Measurements from ENCODE around the gene SLC25A13. TPM values are rescaled to one million over a fixed set of nuclear protein-coding genes. Genes with fewer than 3 reads are reported as not detected.

The SLC25A13 gene
- total and polyA plus RNA-seq, 2 of the 8 experiments (the other 6 are each of a cell fraction or from before 2014, with no cell fraction given) = 30.8 to 85.4 TPM

DNA sequence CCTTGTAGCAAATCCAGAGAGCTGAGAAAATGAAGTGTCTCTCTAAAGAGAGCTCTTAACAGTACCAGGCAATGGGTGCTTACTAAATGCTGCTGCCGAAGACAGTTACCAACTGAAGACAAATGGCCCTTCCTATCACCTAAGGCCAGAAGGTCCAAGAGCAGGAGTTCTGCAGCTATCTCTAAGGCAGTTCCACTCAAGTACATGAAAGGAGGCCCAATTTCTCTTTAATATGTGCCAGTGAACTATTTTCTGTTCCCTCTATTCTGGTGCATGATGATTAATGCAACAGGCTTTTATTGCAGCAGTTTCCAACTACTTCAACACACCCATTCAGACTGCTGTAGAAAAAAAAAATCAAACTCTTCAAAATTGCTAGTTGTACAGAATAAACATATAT, 122.5 kb downstream of the SLC25A13 start:
- ChIA-PET POLR2A (ENCODE audit: partially characterized antibody) (no interaction called here), CTCF (ENCODE audit: partially characterized antibody) (no interaction called here)
- Histone ChIP-seq H2AFZ (ENCODE audit: low read length) (no peak overlapping the region), H3K27ac (ENCODE audit: low read depth, low read length) (no peak overlapping the region), H3K9ac (replicated peaks in 1 of 4; ENCODE audit: extremely low read depth in 1 of 4, low read depth in 3 of 4, low read length in 3 of 4) (no peak overlapping the region), H2BK15ac (ENCODE audit: low read length) (no peak overlapping the region), H4K20me1 (replicated peaks in 1 of 2; ENCODE audit: control insufficient read depth in 1 of 2, insufficient read depth in 2 of 2, low read length in 2 of 2) (peaks cover 5 to 9% of the 10 kb centered on the region in 2 experiments), H3K79me1 (ENCODE audit: low read depth, low read length) (no peaks in the 10 kb centered on the region; the same call in 1 of the 2 replicates), H3K79me2 (ENCODE audit: control insufficient read depth in 1 of 2, insufficient read depth in 2 of 2, low read length in 2 of 2) (no peaks in the 10 kb centered on the region), H3K23ac (ENCODE audit: insufficient read length) (no peak overlapping the region), H4K5ac (ENCODE audit: insufficient read length, low read depth, low read length) (no peak overlapping the region), H3K23me2 (ENCODE audit: low read depth, low read length) (no peaks in the 10 kb centered on the region), H3K9me3 (ENCODE audit: insufficient read depth in 2 of 2, low read depth in 1 of 2, low read length in 1 of 2) (no peaks in the 10 kb centered on the region), H4K91ac (replicated peaks; ENCODE audit: insufficient read length, low read length) (no peak overlapping the region), H3K4me2 (ENCODE audit: insufficient read depth in 1 of 2, low read depth in 2 of 2, low read length in 2 of 2) (no peak overlapping the region), H3K18ac (ENCODE audit: extremely low read depth, low read length) (no peak overlapping the region), H4K8ac (ENCODE audit: extremely low read depth, insufficient read depth, low read length) (no peak overlapping the region), H3K4ac (replicated peaks; ENCODE audit: insufficient read length, low read depth, low read length) (no peak overlapping the region), H3K27me3 (replicated peaks in 1 of 4; ENCODE audit: control insufficient read depth in 3 of 4, extremely low read depth in 1 of 4, insufficient read depth in 3 of 4, low read length in 3 of 4) (no peaks in the 10 kb centered on the region; a peak in 3 of 7 replicates), H2BK5ac (ENCODE audit: low read depth, low read length) (no peak overlapping the region), H3K4me3 (ENCODE audit: extremely low read depth in 1 of 4, insufficient read depth in 2 of 4, low read depth in 3 of 4, low read length in 4 of 4) (no peak overlapping the region), H3K36me3 (ENCODE audit: control insufficient read depth in 2 of 4, insufficient read depth in 4 of 4, low read length in 3 of 4) (no peaks in the 10 kb centered on the region), H3K14ac (ENCODE audit: insufficient read length) (no peak overlapping the region), H3K56ac (replicated peaks; ENCODE audit: insufficient read length, low read depth, low read length) (no peak overlapping the region), H3K4me1 (replicated peaks in 1 of 4; ENCODE audit: control insufficient read depth in 3 of 4, insufficient read depth in 4 of 4, low read length in 3 of 4) (peaks cover 0 to 3% (median 2%) of the 10 kb centered on the region in 4 experiments; a peak in 3 of 7 replicates), H2BK12ac (ENCODE audit: low read depth, low read length) (no peak overlapping the region), H2BK120ac (replicated peaks; ENCODE audit: low read depth, low read length) (no peak overlapping the region), H2BK20ac (ENCODE audit: low read length) (no peak overlapping the region), H2AK5ac (ENCODE audit: low read depth, low read length) (no peak overlapping the region)
- FAIRE-seq (no peak), DNase-seq (ENCODE audit: low read depth in 1 of 2, low spot score in 2 of 2) (no peak)
- TF ChIP-seq SP4 (IDR thresholded peaks at IDR 0.05; ENCODE audit: low read length) (no peak), RNF2 (IDR thresholded peaks at IDR 0.05; ENCODE audit: borderline replicate concordance, low read depth, low read length, missing control alignments, poor library complexity, severe bottlenecking) (no peak), BACH1 (IDR thresholded peaks at IDR 0.05; ENCODE audit: low read length) (no peak), GTF2F1 (IDR thresholded peaks at IDR 0.05; ENCODE audit: borderline replicate concordance, low read depth, low read length) (no peak)
- TF ChIP-seq, protein P1, sequence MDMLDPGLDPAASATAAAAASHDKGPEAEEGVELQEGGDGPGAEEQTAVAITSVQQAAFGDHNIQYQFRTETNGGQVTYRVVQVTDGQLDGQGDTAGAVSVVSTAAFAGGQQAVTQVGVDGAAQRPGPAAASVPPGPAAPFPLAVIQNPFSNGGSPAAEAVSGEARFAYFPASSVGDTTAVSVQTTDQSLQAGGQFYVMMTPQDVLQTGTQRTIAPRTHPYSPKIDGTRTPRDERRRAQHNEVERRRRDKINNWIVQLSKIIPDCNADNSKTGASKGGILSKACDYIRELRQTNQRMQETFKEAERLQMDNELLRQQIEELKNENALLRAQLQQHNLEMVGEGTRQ (IDR thresholded peaks at IDR 0.05; ENCODE audit: low read length) = no peak
- WGBS, 2 experiments (ENCODE audit: extremely low coverage in 1 of 2, insufficient coverage in 1 of 2, insufficient read length in 1 of 2, insufficient replicate concordance in 2 of 2, low coverage in 1 of 2, low lambda C conversion rate in 2 of 2, missing lambda C conversion rate in 1 of 2) = 89% methylated on average over 1 of the region's 1 CpG; no CpG with 5 or more reads in 1 of the 2 experiments

Measured in H1 (cell line).